ENCODE measurements around the gene DMKN. TPM values are rescaled to one million over a fixed set of nuclear protein-coding genes. Genes with fewer than 3 reads are reported as not detected.

Gene DMKN
- polyA plus RNA-seq, 2 of the 4 experiments (the other 2 are of a cell fraction) = 21.5 to 40.6 TPM

- CTCF ChIA-PET = interaction anchor here (0.5 to 6.9 kb wide), 62 partner anchors 7 to 337 kb away, joined by 3 to 80 read pairs (median 5); partner anchors contain the start of genes COX6B1, HAUS5, PMIS2 and PSENEN
- H3K9me3 ChIP-seq = no peaks in the 10 kb centered on the region
- H3K4me3 ChIP-seq = no peak overlapping the region
- peak; percentile 100 for FAIRE-seq
- 44% methylated on average over 26 of the region's 30 CpGs for WGBS (ENCODE audit: missing lambda C conversion rate)
- ATAC-seq = peak; percentile 41 to 69
- TF ChIP-seq RNF2 (IDR thresholded peaks at IDR 0.05; ENCODE audit: borderline replicate concordance, low read depth) (no peak), RAD21 (conservative IDR thresholded peaks at IDR 0.05 in 1 of 2, IDR thresholded peaks at IDR 0.05 in 1 of 2) (peak; percentile 82 to 95), NFE2L2 (conservative IDR thresholded peaks at IDR 0.05; ENCODE audit: low read length) (no peak), EHF (CRISPR knock-in tag; IDR thresholded peaks at IDR 0.05) (no peak), FOSB (CRISPR knock-in tag; IDR thresholded peaks at IDR 0.05) (no peak), EHMT2 (IDR thresholded peaks at IDR 0.05; ENCODE audit: low read depth) (no peak), RARB (CRISPR knock-in tag; IDR thresholded peaks at IDR 0.05) (no peak), SMC3 (IDR thresholded peaks at IDR 0.05) (peak; percentile 63), HMGXB4 (CRISPR knock-in tag; IDR thresholded peaks at IDR 0.05; ENCODE audit: borderline replicate concordance) (no peak), KDM1A (IDR thresholded peaks at IDR 0.05; ENCODE audit: low read depth) (no peak), HES2 (IDR thresholded peaks at IDR 0.05) (no peak), MAZ (IDR thresholded peaks at IDR 0.05; ENCODE audit: borderline replicate concordance, low read depth, low read length) (no peak), RCOR1 (IDR thresholded peaks at IDR 0.05; ENCODE audit: low read depth, low read length) (no peak), CTCF (IDR thresholded peaks at IDR 0.05) (peak; percentile 71), NR3C1 (IDR thresholded peaks at IDR 0.05) (no peak), CBX8 (IDR thresholded peaks at IDR 0.05) (no peak), POLR2A (IDR thresholded peaks at IDR 0.05; ENCODE audit: low read length) (peak; percentile 26; the same call in 1 of the 2 replicates), FOXS1 (CRISPR knock-in tag; IDR thresholded peaks at IDR 0.05) (no peak), NPAS2 (CRISPR knock-in tag; IDR thresholded peaks at IDR 0.05; ENCODE audit: borderline replicate concordance) (peak; percentile 42; the same call in 1 of the 2 replicates), ESRRA (IDR thresholded peaks at IDR 0.05; ENCODE audit: borderline replicate concordance, low read length) (no peak), SREBF2 (IDR thresholded peaks at IDR 0.05) (no peak), MYC (IDR thresholded peaks at IDR 0.05; ENCODE audit: borderline replicate concordance, low read length) (peak; percentile 19; the same call in 1 of the 2 replicates), JUN (IDR thresholded peaks at IDR 0.05) (no peak), ZFP36 (IDR thresholded peaks at IDR 0.05; ENCODE audit: borderline replicate concordance, partially characterized antibody) (no peak), TFCP2L1 (CRISPR knock-in tag; IDR thresholded peaks at IDR 0.05) (no peak), KDM5A (IDR thresholded peaks at IDR 0.05) (no peak), FOSL2 (IDR thresholded peaks at IDR 0.05) (no peak), FOSL2 (CRISPR knock-in tag; IDR thresholded peaks at IDR 0.05) (no peak), RFX5 (IDR thresholded peaks at IDR 0.05) (0 out of 2 replicates have a peak, but pooled peaks have one; percentile 33)
- TF ChIP-seq, protein P1, sequence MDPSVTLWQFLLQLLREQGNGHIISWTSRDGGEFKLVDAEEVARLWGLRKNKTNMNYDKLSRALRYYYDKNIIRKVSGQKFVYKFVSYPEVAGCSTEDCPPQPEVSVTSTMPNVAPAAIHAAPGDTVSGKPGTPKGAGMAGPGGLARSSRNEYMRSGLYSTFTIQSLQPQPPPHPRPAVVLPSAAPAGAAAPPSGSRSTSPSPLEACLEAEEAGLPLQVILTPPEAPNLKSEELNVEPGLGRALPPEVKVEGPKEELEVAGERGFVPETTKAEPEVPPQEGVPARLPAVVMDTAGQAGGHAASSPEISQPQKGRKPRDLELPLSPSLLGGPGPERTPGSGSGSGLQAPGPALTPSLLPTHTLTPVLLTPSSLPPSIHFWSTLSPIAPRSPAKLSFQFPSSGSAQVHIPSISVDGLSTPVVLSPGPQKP (IDR thresholded peaks at IDR 0.05; ENCODE audit: low read depth, low read length) = no peak
- TF ChIP-seq, protein P2, sequence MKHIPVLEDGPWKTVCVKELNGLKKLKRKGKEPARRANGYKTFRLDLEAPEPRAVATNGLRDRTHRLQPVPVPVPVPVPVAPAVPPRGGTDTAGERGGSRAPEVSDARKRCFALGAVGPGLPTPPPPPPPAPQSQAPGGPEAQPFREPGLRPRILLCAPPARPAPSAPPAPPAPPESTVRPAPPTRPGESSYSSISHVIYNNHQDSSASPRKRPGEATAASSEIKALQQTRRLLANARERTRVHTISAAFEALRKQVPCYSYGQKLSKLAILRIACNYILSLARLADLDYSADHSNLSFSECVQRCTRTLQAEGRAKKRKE (CRISPR knock-in tag; IDR thresholded peaks at IDR 0.05; ENCODE audit: low read depth) = no peak
- TF ChIP-seq, protein P3, sequence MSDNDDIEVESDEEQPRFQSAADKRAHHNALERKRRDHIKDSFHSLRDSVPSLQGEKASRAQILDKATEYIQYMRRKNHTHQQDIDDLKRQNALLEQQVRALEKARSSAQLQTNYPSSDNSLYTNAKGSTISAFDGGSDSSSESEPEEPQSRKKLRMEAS (IDR thresholded peaks at IDR 0.05) = peak; percentile 66; the same call in 1 of the 2 replicates
- no peak overlapping the region for H3K4me2 ChIP-seq
- DNase-seq (ENCODE audit: low read depth in 1 of 2, low spot score in 1 of 2) = peak; percentile 86 to 95
- H3K27ac ChIP-seq = no peak overlapping the region
- 0 out of 3 replicates have a peak, but pooled peaks cover 6% of the 10 kb centered on the region for H3K4me1 ChIP-seq
- POLR2A ChIA-PET = no interaction called here
Measured at GRCh38 chr19:35555301-35556005, 42.0 kb upstream of the DMKN start.
